Stimulated activated effector memory CD8-positive, alpha-beta T cell treated with anti-CD3 and anti-CD28 coated beads, Interleukin-12 subunit alpha, Interleukin-12 subunit beta, amount 100 ng/mL, for 72 hours (primary cell): ENCODE data around the gene PEX14.

Experiments
- ATAC-seq: fragments of 150-1000 bp; cut with Tn5 transposase; 2 replicates; pipeline ENCODE4 v1.10.0; 2021
- DNase-seq, 2 donors: peaks; one replicate each; pipeline ENCODE4 v3.0.0; 2021 to 2022; ENCODE audit warnings: low spot score in 2 of 2
- H3K27ac Mint-ChIP-seq: one replicate; pipeline ENCODE4 v1.8.0; 2022; ENCODE audit warnings: mild to moderate bottlenecking, mixed read lengths
- H3K36me3 Mint-ChIP-seq: one replicate; pipeline ENCODE4 v1.8.0; 2022; ENCODE audit warnings: mild to moderate bottlenecking, mixed read lengths
- H3K4me1 Mint-ChIP-seq: one replicate; pipeline ENCODE4 v1.8.0; 2022; ENCODE audit warnings: mixed read lengths
- H3K4me3 Mint-ChIP-seq: one replicate; pipeline ENCODE4 v1.8.0; 2022; ENCODE audit warnings: mild to moderate bottlenecking, mixed read lengths
- H3K9me3 Mint-ChIP-seq: one replicate; pipeline ENCODE4 v1.8.0; 2022; ENCODE audit warnings: mixed read lengths

Gene PEX14

GRCh38 chr1:10515301-10515975 is 40.7 kb downstream of the PEX14 start:
- DNase-seq (no peak), ATAC-seq (no peak)
- Mint-ChIP-seq H3K4me1 (peaks cover 63% of the 10 kb centered on the region), H3K27ac (peak overlapping the region; percentile 84), H3K9me3 (no peaks in the 10 kb centered on the region), H3K36me3 (peaks cover 4% of the 10 kb centered on the region), H3K4me3 (no peak overlapping the region)

- no peak overlapping the region for H3K4me3 Mint-ChIP-seq
Observed at GRCh38 chr1:10515976-10516750, 41.4 kb downstream of the PEX14 start.

DNA sequence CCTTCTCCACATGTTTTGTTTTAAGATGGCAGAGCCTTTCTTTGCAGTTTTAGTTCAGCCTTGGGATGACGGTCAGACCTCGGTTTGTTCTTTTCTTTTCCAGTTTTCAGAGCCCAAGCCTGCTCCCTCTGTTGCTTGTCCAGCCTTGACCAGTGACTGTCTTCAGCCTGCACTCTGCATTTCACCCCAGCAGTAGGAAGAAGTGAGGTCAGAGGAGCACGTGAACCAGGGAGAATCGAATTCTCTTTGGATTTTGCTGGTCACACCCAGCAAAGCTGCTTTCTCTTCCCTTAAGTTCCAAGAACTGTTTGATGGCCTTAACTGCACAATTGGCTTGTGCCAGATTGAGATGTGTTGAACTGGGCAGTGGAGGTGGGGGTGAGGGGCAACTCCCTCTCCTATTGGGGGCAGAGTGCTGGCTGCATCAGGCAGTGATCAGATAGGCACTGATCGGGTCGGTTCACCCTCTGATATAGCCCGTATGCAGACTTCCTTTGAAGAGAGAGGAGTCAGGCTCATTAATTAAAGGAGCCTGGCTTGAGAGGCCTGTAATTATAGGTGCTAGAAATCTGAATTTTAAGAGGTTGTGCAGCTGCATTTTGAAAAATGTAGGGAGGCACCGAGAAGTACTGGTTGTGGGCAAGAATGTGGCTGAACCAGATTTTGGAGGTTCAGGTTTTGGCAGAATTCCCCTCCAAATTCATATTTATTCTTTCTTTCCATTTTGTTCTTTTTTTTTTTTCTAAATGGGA is 42.4 kb downstream of the PEX14 start:
- Mint-ChIP-seq H3K9me3 (no peaks in the 10 kb centered on the region), H3K27ac (peak overlapping the region; percentile 54), H3K4me1 (peaks cover 65% of the 10 kb centered on the region), H3K36me3 (peaks cover 4% of the 10 kb centered on the region), H3K4me3 (no peak overlapping the region)
- DNase-seq (no peak), ATAC-seq (no peak)

More at GRCh38 chr1:10515976-10516750, 41.4 kb downstream of the PEX14 start:
- Mint-ChIP-seq H3K9me3 (no peaks in the 10 kb centered on the region), H3K27ac (peak overlapping the region; percentile 84), H3K36me3 (peaks cover 4% of the 10 kb centered on the region), H3K4me1 (peaks cover 65% of the 10 kb centered on the region)
- ATAC-seq (no peak), DNase-seq (no peak)

DNA sequence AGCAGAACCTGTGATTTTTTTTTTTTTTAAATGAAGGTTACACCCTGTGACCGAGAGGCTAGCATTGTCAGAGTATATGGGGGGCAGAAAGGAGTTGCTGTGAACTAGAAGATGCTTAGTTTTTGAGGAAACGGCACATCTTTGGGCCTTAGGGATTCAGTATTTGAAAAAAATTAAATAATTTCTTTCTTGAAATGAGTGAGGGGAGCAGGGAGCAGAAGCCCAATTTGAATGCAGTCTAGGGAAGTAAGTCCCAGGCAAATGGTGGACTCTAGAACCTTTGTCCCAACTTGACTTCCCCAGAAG is 42.9 kb downstream of the PEX14 start:
- no peak for DNase-seq

DNA sequence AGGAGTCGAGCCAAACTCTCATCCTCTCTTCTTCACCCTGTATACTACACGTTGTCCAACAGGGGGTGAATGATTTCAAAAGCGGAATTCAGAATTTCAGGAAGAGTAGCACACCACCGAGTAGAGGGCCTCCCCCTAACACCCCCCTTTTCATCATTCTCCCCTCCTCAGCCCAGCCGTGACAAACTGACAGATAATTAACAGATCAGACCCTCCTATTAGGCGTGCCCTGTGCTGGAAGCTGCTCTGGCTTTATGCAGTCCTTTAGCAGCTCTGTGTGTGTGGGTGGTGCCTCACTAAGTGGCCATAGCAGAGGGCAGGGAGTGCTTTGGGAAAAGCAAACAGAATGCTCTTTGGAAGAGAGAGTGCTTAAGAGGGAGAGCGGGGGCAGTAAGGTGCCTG is 44.3 kb downstream of the PEX14 start:
- ATAC-seq = no peak
- no peaks in the 10 kb centered on the region for H3K9me3 Mint-ChIP-seq
- peaks cover 60% of the 10 kb centered on the region for H3K4me1 Mint-ChIP-seq
- peaks cover 4% of the 10 kb centered on the region for H3K36me3 Mint-ChIP-seq
- H3K4me3 Mint-ChIP-seq = no peak overlapping the region
- peak overlapping the region; percentile 6 for H3K27ac Mint-ChIP-seq
- no peak for DNase-seq

More for the DNA sequence above, 42.9 kb downstream of the PEX14 start:
- H3K4me1 Mint-ChIP-seq = peaks cover 65% of the 10 kb centered on the region
- H3K27ac Mint-ChIP-seq = no peak overlapping the region
- no peaks in the 10 kb centered on the region for H3K9me3 Mint-ChIP-seq
- H3K4me3 Mint-ChIP-seq = no peak overlapping the region
- ATAC-seq = no peak
- peaks cover 4% of the 10 kb centered on the region for H3K36me3 Mint-ChIP-seq

GRCh38 chr1:10520497-10520896 is 45.7 kb downstream of the PEX14 start:
- Mint-ChIP-seq H3K4me3 (no peak overlapping the region), H3K4me1 (peaks cover 65% of the 10 kb centered on the region), H3K27ac (peak overlapping the region; percentile 5), H3K36me3 (peaks cover 4% of the 10 kb centered on the region), H3K9me3 (no peaks in the 10 kb centered on the region)
- ATAC-seq (no peak), DNase-seq (no peak)

DNA sequence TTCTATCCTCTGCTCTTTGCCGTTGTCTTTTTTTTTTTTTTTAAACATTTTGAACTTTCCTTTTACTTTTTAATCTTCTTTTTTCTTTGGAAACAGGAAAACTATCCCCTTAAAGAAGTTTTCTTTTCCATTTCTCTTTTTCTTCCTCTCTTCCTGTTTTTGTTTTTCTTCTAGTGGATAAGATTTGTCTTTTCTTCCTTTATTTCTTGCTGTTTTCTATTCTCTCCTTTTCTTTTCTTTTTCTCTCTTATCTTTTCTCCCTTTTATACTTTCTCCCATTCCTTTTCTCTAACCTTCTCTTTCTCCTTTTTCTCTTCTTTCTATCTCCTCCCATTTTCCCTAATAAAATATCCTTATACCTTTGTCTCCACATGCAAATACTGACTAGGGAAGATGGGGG is 46.2 kb downstream of the PEX14 start:
- no peak overlapping the region for H3K4me3 Mint-ChIP-seq
- DNase-seq = no peak
- no peak for ATAC-seq
- H3K4me1 Mint-ChIP-seq = peaks cover 61% of the 10 kb centered on the region
- peak overlapping the region; percentile 5 for H3K27ac Mint-ChIP-seq
- H3K9me3 Mint-ChIP-seq = no peaks in the 10 kb centered on the region
- H3K36me3 Mint-ChIP-seq = peaks cover 4% of the 10 kb centered on the region

- ATAC-seq = peak; percentile 36
- DNase-seq = no peak
- Mint-ChIP-seq H3K36me3 (peaks cover 4% of the 10 kb centered on the region), H3K4me1 (peaks cover 55% of the 10 kb centered on the region), H3K9me3 (no peaks in the 10 kb centered on the region), H3K27ac (peak overlapping the region; percentile 5), H3K4me3 (no peak overlapping the region)
Observed at GRCh38 chr1:10521537-10522157, 46.9 kb downstream of the PEX14 start.

DNA sequence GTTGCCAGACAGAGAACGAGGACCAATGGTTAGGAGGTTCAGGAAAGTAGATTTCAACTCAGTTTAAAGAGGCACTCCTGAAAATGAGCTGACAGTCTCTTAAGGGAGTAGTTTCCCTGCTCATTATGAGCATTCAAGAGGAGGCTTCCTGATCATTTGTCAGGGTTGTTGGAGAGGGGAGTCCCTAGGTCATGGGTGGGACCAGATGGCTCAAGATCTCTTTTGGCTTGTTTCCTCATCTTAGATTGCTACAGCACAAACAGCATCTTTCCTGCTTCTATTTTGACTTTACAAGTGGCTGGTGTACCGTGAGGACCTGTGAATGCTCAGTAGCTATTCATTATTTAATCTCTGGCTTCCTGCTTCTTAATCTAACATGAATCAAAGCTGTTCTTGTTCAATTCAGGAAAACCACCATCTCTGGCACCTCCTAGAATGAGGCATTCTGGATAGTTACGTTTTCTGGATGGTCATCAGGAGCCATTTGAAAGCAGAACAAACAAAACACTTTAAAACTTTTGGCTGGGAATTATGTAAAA is 47.6 kb downstream of the PEX14 start:
- H3K9me3 Mint-ChIP-seq = no peaks in the 10 kb centered on the region
- peaks cover 4% of the 10 kb centered on the region for H3K36me3 Mint-ChIP-seq
- peak overlapping the region; percentile 5 for H3K27ac Mint-ChIP-seq
- no peak for DNase-seq
- no peak overlapping the region for H3K4me3 Mint-ChIP-seq
- ATAC-seq = no peak
- peaks cover 49% of the 10 kb centered on the region for H3K4me1 Mint-ChIP-seq

DNA sequence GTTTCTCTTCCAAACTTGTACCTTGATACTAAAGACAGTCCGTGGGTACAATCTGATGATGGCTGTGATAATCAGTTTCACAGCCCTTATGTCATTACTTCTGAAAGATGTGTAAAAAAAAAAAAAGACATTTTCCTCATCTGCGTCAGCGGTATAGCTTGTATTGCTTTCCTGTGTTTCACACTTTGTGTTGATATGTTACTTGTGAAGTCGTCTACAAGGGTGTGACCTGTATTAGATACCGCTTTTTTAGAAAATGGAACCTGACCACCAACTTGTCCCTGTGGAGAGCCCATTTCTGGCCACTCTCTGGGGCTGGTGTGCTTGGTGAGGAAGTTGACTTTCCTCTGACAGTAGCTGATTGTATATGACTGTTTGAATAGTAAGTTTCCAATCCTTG is 50.5 kb downstream of the PEX14 start:
- peaks cover 49% of the 10 kb centered on the region for H3K4me1 Mint-ChIP-seq

GRCh38 chr1:10528066-10529014 is 53.6 kb downstream of the PEX14 start:
- H3K4me3 Mint-ChIP-seq = no peak overlapping the region
- peak; percentile 40 for ATAC-seq
- no peaks in the 10 kb centered on the region for H3K36me3 Mint-ChIP-seq
- no peak for DNase-seq
- peaks cover 30% of the 10 kb centered on the region for H3K4me1 Mint-ChIP-seq
- H3K9me3 Mint-ChIP-seq = no peaks in the 10 kb centered on the region
- no peak overlapping the region for H3K27ac Mint-ChIP-seq

More for the DNA sequence above, 50.5 kb downstream of the PEX14 start:
- H3K9me3 Mint-ChIP-seq = no peaks in the 10 kb centered on the region
- peak; percentile 85 for ATAC-seq
- peak overlapping the region; percentile 27 for H3K4me3 Mint-ChIP-seq
- H3K27ac Mint-ChIP-seq = peak overlapping the region; percentile 43
- DNase-seq = no peak
- H3K36me3 Mint-ChIP-seq = peaks cover 2% of the 10 kb centered on the region

DNA sequence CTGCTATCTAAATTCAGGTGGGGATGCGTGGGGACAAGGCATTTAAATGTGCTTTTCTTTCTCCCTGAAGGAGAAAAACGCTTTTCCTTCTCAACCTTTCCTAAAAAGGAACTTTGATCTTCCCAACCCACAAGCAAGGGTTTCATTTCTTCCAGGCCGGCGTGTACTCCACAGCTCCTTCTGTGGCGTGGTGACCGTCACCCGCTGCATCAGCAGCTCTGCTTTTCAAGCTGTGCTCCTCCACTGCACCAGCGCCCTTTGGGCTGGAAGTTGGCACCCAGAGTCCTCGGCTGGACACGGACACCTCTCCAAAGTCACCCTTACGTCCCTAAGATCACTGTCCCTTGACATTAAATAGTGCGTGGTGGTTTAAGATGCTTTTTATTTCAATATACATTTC is 54.3 kb downstream of the PEX14 start:
- Mint-ChIP-seq H3K4me3 (no peak overlapping the region), H3K27ac (no peak overlapping the region), H3K9me3 (no peaks in the 10 kb centered on the region), H3K36me3 (no peaks in the 10 kb centered on the region), H3K4me1 (peaks cover 27% of the 10 kb centered on the region)
- DNase-seq = no peak
- ATAC-seq = no peak

- DNase-seq (no peak), ATAC-seq (no peak)
- Mint-ChIP-seq H3K27ac (no peak overlapping the region), H3K4me1 (peaks cover 26% of the 10 kb centered on the region), H3K36me3 (no peaks in the 10 kb centered on the region), H3K4me3 (no peak overlapping the region), H3K9me3 (no peaks in the 10 kb centered on the region)
Observed at GRCh38 chr1:10529765-10530164, 55.0 kb downstream of the PEX14 start.

GRCh38 chr1:10530281-10530740 is 55.6 kb downstream of the PEX14 start:
- DNase-seq = no peak

More at GRCh38 chr1:10530281-10530740, 55.6 kb downstream of the PEX14 start:
- ATAC-seq = no peak
- Mint-ChIP-seq H3K36me3 (peaks cover under 1% of the 10 kb centered on the region), H3K9me3 (no peaks in the 10 kb centered on the region), H3K27ac (no peak overlapping the region), H3K4me1 (peaks cover 26% of the 10 kb centered on the region), H3K4me3 (no peak overlapping the region)
